ENCODE results near the gene ELP4. TPM values are rescaled to one million over a fixed set of nuclear protein-coding genes. Genes with fewer than 3 reads are reported as not detected.

ELP4 gene
- total and polyA plus RNA-seq, 9 of the 15 experiments (the other 6 are each of a cell fraction or from before 2014, with no cell fraction given) = 24.1 to 60.3 (median 38.7) TPM

DNA sequence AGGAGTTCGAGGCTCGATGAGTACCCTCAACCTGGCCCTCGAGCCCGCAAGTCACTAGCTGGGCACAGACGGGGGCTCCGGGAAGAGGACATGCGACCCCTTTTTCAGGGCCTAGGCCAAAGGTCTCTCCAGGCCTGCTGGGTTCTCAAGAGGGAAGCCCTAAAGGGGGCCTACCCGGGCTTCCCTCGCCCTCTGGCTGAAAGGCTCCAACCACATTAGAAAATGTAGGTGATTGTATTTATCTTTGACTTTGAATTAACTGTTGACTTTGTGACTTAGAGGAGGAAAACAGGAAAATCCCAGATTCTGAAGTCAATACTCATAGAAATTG lies 308.8 kb downstream of the ELP4 start:
- H2AFZ ChIP-seq (ENCODE audit: low read depth, low read length) = no peak overlapping the region
- ATAC-seq = no peak
- WGBS (ENCODE audit: insufficient coverage, low coverage, missing lambda C conversion rate) = 37% methylated on average over 6 of the region's 9 CpGs
- H3K9me1 ChIP-seq (ENCODE audit: control insufficient read depth, insufficient read depth, low read length) = no peaks in the 10 kb centered on the region
- CTCF ChIA-PET (ENCODE audit: low intra/inter-chr PET ratio) = no interaction called here
- no peaks in the 10 kb centered on the region for H3K9me3 ChIP-seq (replicated peaks; ENCODE audit: control insufficient read depth, insufficient read depth, low read depth, low read length)
- no peak overlapping the region for H3K4me3 ChIP-seq
- no peak overlapping the region for H3K4me2 ChIP-seq (ENCODE audit: insufficient read depth, low read length)
- H3K27ac ChIP-seq (ENCODE audit: extremely low read depth, low read depth, low read length) = no peak overlapping the region
- no peaks in the 10 kb centered on the region for H3K36me3 ChIP-seq (ENCODE audit: control insufficient read depth, insufficient read depth, low read length)
- in situ Hi-C loops (cut with MboI) = no loop called here
- no peak for FAIRE-seq
- no peak overlapping the region for H3K9ac ChIP-seq (ENCODE audit: insufficient read depth in 1 of 2, low read depth in 2 of 2, low read length in 2 of 2)
- H4K20me1 ChIP-seq (replicated peaks; ENCODE audit: control insufficient read depth, insufficient read depth, low read length) = no peaks in the 10 kb centered on the region
- POLR2A ChIA-PET = no interaction called here
- intact Hi-C loops (cut with micrococcal nuclease) = loop anchor here (5.0 to 10.0 kb wide), 2 partner anchors 314 to 421 kb away; partner anchors contain the start of genes ELP4 and IMMP1L
- peaks cover 0 to 41% of the 10 kb centered on the region in 2 experiments; a peak in 3 of 5 replicates for H3K4me1 ChIP-seq (replicated peaks in 1 of 2; ENCODE audit: control insufficient read depth in 2 of 2, insufficient read depth in 2 of 2, low read length in 2 of 2)
- BruUV-seq (replicated peaks) = no TSS peak
- DNase-seq (ENCODE audit: extremely low read depth in 1 of 4, low spot score in 3 of 4) = no peak
- peaks cover 35 to 72% of the 10 kb centered on the region in 2 experiments for H3K27me3 ChIP-seq (ENCODE audit: control insufficient read depth in 2 of 2, insufficient read depth in 2 of 2, low read length in 2 of 2)
- no peaks in the 10 kb centered on the region for H3K79me2 ChIP-seq (ENCODE audit: control insufficient read depth, insufficient read depth, low read length)
- no peak for TF ChIP-seq KDM1A (IDR thresholded peaks at IDR 0.05)
- TF ChIP-seq TGIF2 (CRISPR knock-in tag; IDR thresholded peaks at IDR 0.05) = no peak
- TF ChIP-seq GATAD2A (IDR thresholded peaks at IDR 0.05) = no peak
- TF ChIP-seq, protein P1, sequence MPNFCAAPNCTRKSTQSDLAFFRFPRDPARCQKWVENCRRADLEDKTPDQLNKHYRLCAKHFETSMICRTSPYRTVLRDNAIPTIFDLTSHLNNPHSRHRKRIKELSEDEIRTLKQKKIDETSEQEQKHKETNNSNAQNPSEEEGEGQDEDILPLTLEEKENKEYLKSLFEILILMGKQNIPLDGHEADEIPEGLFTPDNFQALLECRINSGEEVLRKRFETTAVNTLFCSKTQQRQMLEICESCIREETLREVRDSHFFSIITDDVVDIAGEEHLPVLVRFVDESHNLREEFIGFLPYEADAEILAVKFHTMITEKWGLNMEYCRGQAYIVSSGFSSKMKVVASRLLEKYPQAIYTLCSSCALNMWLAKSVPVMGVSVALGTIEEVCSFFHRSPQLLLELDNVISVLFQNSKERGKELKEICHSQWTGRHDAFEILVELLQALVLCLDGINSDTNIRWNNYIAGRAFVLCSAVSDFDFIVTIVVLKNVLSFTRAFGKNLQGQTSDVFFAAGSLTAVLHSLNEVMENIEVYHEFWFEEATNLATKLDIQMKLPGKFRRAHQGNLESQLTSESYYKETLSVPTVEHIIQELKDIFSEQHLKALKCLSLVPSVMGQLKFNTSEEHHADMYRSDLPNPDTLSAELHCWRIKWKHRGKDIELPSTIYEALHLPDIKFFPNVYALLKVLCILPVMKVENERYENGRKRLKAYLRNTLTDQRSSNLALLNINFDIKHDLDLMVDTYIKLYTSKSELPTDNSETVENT (CRISPR knock-in tag; IDR thresholded peaks at IDR 0.05) = no peak
- no peak for TF ChIP-seq SRSF9 (IDR thresholded peaks at IDR 0.05; ENCODE audit: borderline replicate concordance, low read depth, low read length)
- no peak for TF ChIP-seq POLR2H (tag; IDR thresholded peaks at IDR 0.05; ENCODE audit: low read depth)
- TF ChIP-seq, protein P2, sequence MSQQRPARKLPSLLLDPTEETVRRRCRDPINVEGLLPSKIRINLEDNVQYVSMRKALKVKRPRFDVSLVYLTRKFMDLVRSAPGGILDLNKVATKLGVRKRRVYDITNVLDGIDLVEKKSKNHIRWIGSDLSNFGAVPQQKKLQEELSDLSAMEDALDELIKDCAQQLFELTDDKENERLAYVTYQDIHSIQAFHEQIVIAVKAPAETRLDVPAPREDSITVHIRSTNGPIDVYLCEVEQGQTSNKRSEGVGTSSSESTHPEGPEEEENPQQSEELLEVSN (IDR thresholded peaks at IDR 0.05; ENCODE audit: borderline replicate concordance in 1 of 2, extremely low read depth in 1 of 2, insufficient read depth in 1 of 2, insufficient read length in 1 of 2, low read depth in 1 of 2, low read length in 1 of 2, poor library complexity in 1 of 2, severe bottlenecking in 1 of 2) = no peak
- no peak for TF ChIP-seq LCOR (CRISPR knock-in tag; IDR thresholded peaks at IDR 0.05)
- TF ChIP-seq HNRNPUL1 (IDR thresholded peaks at IDR 0.05; ENCODE audit: low read length) = no peak
- TF ChIP-seq SMARCA5 (IDR thresholded peaks at IDR 0.05) = no peak
- no peak for TF ChIP-seq CAMTA2 (CRISPR knock-in tag; conservative IDR thresholded peaks at IDR 0.05)
- no peak for TF ChIP-seq ZNF282 (CRISPR knock-in tag; IDR thresholded peaks at IDR 0.05)
- TF ChIP-seq SRSF1 (IDR thresholded peaks at IDR 0.05; ENCODE audit: low read depth, low read length) = no peak
- no peak for TF ChIP-seq CEBPG (CRISPR knock-in tag; IDR thresholded peaks at IDR 0.05)
- no peak for TF ChIP-seq CEBPG (tag; conservative IDR thresholded peaks at IDR 0.05 in 1 of 2, IDR thresholded peaks at IDR 0.05 in 1 of 2)
- TF ChIP-seq, protein P3, sequence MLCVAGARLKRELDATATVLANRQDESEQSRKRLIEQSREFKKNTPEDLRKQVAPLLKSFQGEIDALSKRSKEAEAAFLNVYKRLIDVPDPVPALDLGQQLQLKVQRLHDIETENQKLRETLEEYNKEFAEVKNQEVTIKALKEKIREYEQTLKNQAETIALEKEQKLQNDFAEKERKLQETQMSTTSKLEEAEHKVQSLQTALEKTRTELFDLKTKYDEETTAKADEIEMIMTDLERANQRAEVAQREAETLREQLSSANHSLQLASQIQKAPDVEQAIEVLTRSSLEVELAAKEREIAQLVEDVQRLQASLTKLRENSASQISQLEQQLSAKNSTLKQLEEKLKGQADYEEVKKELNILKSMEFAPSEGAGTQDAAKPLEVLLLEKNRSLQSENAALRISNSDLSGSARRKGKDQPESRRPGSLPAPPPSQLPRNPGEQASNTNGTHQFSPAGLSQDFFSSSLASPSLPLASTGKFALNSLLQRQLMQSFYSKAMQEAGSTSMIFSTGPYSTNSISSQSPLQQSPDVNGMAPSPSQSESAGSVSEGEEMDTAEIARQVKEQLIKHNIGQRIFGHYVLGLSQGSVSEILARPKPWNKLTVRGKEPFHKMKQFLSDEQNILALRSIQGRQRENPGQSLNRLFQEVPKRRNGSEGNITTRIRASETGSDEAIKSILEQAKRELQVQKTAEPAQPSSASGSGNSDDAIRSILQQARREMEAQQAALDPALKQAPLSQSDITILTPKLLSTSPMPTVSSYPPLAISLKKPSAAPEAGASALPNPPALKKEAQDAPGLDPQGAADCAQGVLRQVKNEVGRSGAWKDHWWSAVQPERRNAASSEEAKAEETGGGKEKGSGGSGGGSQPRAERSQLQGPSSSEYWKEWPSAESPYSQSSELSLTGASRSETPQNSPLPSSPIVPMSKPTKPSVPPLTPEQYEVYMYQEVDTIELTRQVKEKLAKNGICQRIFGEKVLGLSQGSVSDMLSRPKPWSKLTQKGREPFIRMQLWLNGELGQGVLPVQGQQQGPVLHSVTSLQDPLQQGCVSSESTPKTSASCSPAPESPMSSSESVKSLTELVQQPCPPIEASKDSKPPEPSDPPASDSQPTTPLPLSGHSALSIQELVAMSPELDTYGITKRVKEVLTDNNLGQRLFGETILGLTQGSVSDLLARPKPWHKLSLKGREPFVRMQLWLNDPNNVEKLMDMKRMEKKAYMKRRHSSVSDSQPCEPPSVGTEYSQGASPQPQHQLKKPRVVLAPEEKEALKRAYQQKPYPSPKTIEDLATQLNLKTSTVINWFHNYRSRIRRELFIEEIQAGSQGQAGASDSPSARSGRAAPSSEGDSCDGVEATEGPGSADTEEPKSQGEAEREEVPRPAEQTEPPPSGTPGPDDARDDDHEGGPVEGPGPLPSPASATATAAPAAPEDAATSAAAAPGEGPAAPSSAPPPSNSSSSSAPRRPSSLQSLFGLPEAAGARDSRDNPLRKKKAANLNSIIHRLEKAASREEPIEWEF (CRISPR knock-in tag; IDR thresholded peaks at IDR 0.05) = no peak

All from K562 (cell line).